ENCODE measurements around the gene CDO1. TPM values are rescaled to one million over a fixed set of nuclear protein-coding genes. Genes with fewer than 3 reads are reported as not detected.

The CDO1 gene
- total RNA-seq, 1 donor from 2014 or later = 136 TPM

- Mint-ChIP-seq H3K4me3 (ENCODE audit: unreplicated experiment) (no peak overlapping the region), H3K27me3 (ENCODE audit: unreplicated experiment) (peaks cover 8% of the 10 kb centered on the region)
- no peak for TF ChIP-seq CTCF (IDR thresholded peaks at IDR 0.05; ENCODE audit: partially characterized antibody, unreplicated experiment)
Observed at GRCh38 chr5:115820846-115821245, 4.4 kb upstream of the CDO1 start.

GRCh38 chr5:115818821-115819220, 2.4 kb upstream of the CDO1 start:
- peak overlapping the region; percentile 94 for H3K27ac Mint-ChIP-seq (ENCODE audit: unreplicated experiment)
- DNase-seq = peak; percentile 18
- H3K27me3 Mint-ChIP-seq (ENCODE audit: unreplicated experiment) = peaks cover 14% of the 10 kb centered on the region
- peaks cover 15% of the 10 kb centered on the region for H3K9me3 Mint-ChIP-seq (ENCODE audit: unreplicated experiment)
- peaks cover 10% of the 10 kb centered on the region for H3K36me3 Mint-ChIP-seq (ENCODE audit: unreplicated experiment)
- peak overlapping the region; percentile 75 for H3K4me3 Mint-ChIP-seq (ENCODE audit: unreplicated experiment)
- no peak for TF ChIP-seq CTCF (IDR thresholded peaks at IDR 0.05; ENCODE audit: partially characterized antibody, unreplicated experiment)
- H3K4me1 Mint-ChIP-seq (ENCODE audit: low read depth, unreplicated experiment) = peaks cover 36% of the 10 kb centered on the region

More at GRCh38 chr5:115820846-115821245, 4.4 kb upstream of the CDO1 start:
- peaks cover 15% of the 10 kb centered on the region for H3K9me3 Mint-ChIP-seq (ENCODE audit: unreplicated experiment)
- DNase-seq = no peak
- H3K36me3 Mint-ChIP-seq (ENCODE audit: unreplicated experiment) = peaks cover 16% of the 10 kb centered on the region
- no peak overlapping the region for H3K27ac Mint-ChIP-seq (ENCODE audit: unreplicated experiment)
- peaks cover 25% of the 10 kb centered on the region for H3K4me1 Mint-ChIP-seq (ENCODE audit: low read depth, unreplicated experiment)

GRCh38 chr5:115817386-115817785, 927 bp upstream of the CDO1 start:
- DNase-seq = no peak
- Mint-ChIP-seq H3K4me1 (ENCODE audit: low read depth, unreplicated experiment) (peaks cover 42% of the 10 kb centered on the region), H3K4me3 (ENCODE audit: unreplicated experiment) (peak overlapping the region; percentile 75), H3K36me3 (ENCODE audit: unreplicated experiment) (peaks cover 4% of the 10 kb centered on the region), H3K9me3 (ENCODE audit: unreplicated experiment) (peaks cover 15% of the 10 kb centered on the region), H3K27ac (ENCODE audit: unreplicated experiment) (peak overlapping the region; percentile 94), H3K27me3 (ENCODE audit: unreplicated experiment) (peaks cover 14% of the 10 kb centered on the region)
- TF ChIP-seq CTCF (IDR thresholded peaks at IDR 0.05; ENCODE audit: partially characterized antibody, unreplicated experiment) = no peak

GRCh38 chr5:115815693-115816225, 700 bp downstream of the CDO1 start:
- peak overlapping the region; percentile 97 for H3K27ac Mint-ChIP-seq (ENCODE audit: unreplicated experiment)
- H3K4me1 Mint-ChIP-seq (ENCODE audit: low read depth, unreplicated experiment) = peaks cover 52% of the 10 kb centered on the region
- H3K36me3 Mint-ChIP-seq (ENCODE audit: unreplicated experiment) = peaks cover 10% of the 10 kb centered on the region
- H3K9me3 Mint-ChIP-seq (ENCODE audit: unreplicated experiment) = peaks cover 15% of the 10 kb centered on the region
- H3K4me3 Mint-ChIP-seq (ENCODE audit: unreplicated experiment) = peak overlapping the region; percentile 98
- TF ChIP-seq CTCF (IDR thresholded peaks at IDR 0.05; ENCODE audit: partially characterized antibody, unreplicated experiment) = no peak
- peak; percentile 50 for DNase-seq
- peaks cover 14% of the 10 kb centered on the region for H3K27me3 Mint-ChIP-seq (ENCODE audit: unreplicated experiment)

- DNase-seq = no peak
- Mint-ChIP-seq H3K9me3 (ENCODE audit: unreplicated experiment) (peaks cover 15% of the 10 kb centered on the region), H3K4me1 (ENCODE audit: low read depth, unreplicated experiment) (peaks cover 52% of the 10 kb centered on the region), H3K4me3 (ENCODE audit: unreplicated experiment) (peak overlapping the region; percentile 98), H3K36me3 (ENCODE audit: unreplicated experiment) (peaks cover 11% of the 10 kb centered on the region), H3K27ac (ENCODE audit: unreplicated experiment) (peak overlapping the region; percentile 88), H3K27me3 (ENCODE audit: unreplicated experiment) (peaks cover 14% of the 10 kb centered on the region)
- no peak for TF ChIP-seq CTCF (IDR thresholded peaks at IDR 0.05; ENCODE audit: partially characterized antibody, unreplicated experiment)
Observed at GRCh38 chr5:115815006-115815692, 1.3 kb downstream of the CDO1 start.
